ENCODE data around the gene ADCY7.

ADCY7 gene

GRCh38 chr16:50255538-50255937, 10.8 kb upstream of the ADCY7 start:
- DNase-seq (ENCODE audit: low read depth): no peak
- no peak overlapping the region for H3K4me3 ChIP-seq (ENCODE audit: low read depth, low read length)
- no peak for TF ChIP-seq CTCF (IDR thresholded peaks at IDR 0.05; ENCODE audit: low read depth, low read length, missing control alignments)

- no peak overlapping the region for H3K4me3 ChIP-seq (ENCODE audit: low read depth, low read length)
- TF ChIP-seq CTCF (IDR thresholded peaks at IDR 0.05; ENCODE audit: low read depth, low read length, missing control alignments): no peak
- DNase-seq (ENCODE audit: low read depth): no peak
Measured at GRCh38 chr16:50256604-50257003, 9.7 kb upstream of the ADCY7 start.

- no peak overlapping the region for H3K4me3 ChIP-seq (ENCODE audit: low read depth, low read length)
- no peak for DNase-seq (ENCODE audit: low read depth)
- no peak for TF ChIP-seq CTCF (IDR thresholded peaks at IDR 0.05; ENCODE audit: low read depth, low read length, missing control alignments)
Measured at GRCh38 chr16:50257876-50258275, 8.5 kb upstream of the ADCY7 start.

- no peak overlapping the region for H3K4me3 ChIP-seq (ENCODE audit: low read depth, low read length)
Measured at GRCh38 chr16:50259334-50260205, 6.8 kb upstream of the ADCY7 start.

GRCh38 chr16:50260206-50261159, 5.9 kb upstream of the ADCY7 start:
- no peak for TF ChIP-seq CTCF (IDR thresholded peaks at IDR 0.05; ENCODE audit: low read depth, low read length, missing control alignments)
- H3K4me3 ChIP-seq (ENCODE audit: low read depth, low read length): no peak overlapping the region
- no peak for DNase-seq (ENCODE audit: low read depth)

More at GRCh38 chr16:50259334-50260205, 6.8 kb upstream of the ADCY7 start:
- no peak for TF ChIP-seq CTCF (IDR thresholded peaks at IDR 0.05; ENCODE audit: low read depth, low read length, missing control alignments)
- no peak for DNase-seq (ENCODE audit: low read depth)

- TF ChIP-seq CTCF (IDR thresholded peaks at IDR 0.05; ENCODE audit: low read depth, low read length, missing control alignments): no peak
- DNase-seq (ENCODE audit: low read depth): no peak
Measured at GRCh38 chr16:50261160-50261706, 5.1 kb upstream of the ADCY7 start.

More at GRCh38 chr16:50261160-50261706, 5.1 kb upstream of the ADCY7 start:
- H3K4me3 ChIP-seq (ENCODE audit: low read depth, low read length): no peak overlapping the region

Measured in GM12864 (cell line).